ENCODE results near the gene PAX5.

DNA sequence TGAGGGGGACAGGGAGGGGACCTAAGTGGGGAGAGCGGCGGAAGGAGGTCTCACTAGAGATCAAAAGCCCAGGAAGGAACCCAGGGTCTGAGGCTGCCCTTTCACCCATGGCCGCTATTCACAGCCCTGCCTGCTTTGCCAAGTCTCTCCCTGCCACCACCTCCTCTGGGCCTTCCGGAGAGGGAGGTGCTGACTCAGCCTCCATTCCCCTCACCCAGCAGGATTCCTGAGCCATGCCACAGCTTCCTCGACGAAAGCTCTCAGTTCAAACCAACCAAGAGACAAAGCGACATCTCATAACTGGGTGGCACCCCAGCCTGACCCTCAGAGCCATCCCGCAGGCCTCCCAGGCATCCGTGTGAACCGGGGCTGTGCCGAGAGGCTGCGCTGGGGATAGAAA is 36.7 kb downstream of the PAX5 start:
- TF ChIP-seq, protein P1, sequence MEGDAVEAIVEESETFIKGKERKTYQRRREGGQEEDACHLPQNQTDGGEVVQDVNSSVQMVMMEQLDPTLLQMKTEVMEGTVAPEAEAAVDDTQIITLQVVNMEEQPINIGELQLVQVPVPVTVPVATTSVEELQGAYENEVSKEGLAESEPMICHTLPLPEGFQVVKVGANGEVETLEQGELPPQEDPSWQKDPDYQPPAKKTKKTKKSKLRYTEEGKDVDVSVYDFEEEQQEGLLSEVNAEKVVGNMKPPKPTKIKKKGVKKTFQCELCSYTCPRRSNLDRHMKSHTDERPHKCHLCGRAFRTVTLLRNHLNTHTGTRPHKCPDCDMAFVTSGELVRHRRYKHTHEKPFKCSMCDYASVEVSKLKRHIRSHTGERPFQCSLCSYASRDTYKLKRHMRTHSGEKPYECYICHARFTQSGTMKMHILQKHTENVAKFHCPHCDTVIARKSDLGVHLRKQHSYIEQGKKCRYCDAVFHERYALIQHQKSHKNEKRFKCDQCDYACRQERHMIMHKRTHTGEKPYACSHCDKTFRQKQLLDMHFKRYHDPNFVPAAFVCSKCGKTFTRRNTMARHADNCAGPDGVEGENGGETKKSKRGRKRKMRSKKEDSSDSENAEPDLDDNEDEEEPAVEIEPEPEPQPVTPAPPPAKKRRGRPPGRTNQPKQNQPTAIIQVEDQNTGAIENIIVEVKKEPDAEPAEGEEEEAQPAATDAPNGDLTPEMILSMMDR (IDR thresholded peaks at IDR 0.05; ENCODE audit: borderline replicate concordance, extremely low read depth, low read length, poor library complexity, severe bottlenecking) = no peak
- TF ChIP-seq EZH2 (IDR thresholded peaks at IDR 0.05; ENCODE audit: borderline replicate concordance, low read depth, low read length, severe bottlenecking) = no peak
